Measurements from ENCODE around the gene WDR86.

The WDR86 gene

DNA sequence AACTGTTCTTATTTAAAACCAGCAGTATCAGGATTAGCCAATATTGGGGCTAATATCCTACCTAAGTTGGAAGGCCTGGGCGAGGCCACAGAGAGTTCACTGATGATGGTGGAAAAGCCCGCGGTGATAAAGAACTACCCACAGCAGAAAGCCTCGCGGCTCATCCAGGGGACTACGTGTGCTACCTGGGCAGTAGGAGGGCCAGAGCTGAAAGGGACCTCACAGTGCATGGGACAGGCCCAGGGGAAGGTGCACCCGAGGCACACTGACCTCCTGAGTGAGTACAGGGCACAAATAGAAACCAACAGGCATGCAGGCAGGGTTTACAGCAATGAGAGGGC is 1.4 kb downstream of the WDR86 start:
- DNase-seq (ENCODE audit: low read depth in 4 of 4, low spot score in 1 of 4) = no peak

DNA sequence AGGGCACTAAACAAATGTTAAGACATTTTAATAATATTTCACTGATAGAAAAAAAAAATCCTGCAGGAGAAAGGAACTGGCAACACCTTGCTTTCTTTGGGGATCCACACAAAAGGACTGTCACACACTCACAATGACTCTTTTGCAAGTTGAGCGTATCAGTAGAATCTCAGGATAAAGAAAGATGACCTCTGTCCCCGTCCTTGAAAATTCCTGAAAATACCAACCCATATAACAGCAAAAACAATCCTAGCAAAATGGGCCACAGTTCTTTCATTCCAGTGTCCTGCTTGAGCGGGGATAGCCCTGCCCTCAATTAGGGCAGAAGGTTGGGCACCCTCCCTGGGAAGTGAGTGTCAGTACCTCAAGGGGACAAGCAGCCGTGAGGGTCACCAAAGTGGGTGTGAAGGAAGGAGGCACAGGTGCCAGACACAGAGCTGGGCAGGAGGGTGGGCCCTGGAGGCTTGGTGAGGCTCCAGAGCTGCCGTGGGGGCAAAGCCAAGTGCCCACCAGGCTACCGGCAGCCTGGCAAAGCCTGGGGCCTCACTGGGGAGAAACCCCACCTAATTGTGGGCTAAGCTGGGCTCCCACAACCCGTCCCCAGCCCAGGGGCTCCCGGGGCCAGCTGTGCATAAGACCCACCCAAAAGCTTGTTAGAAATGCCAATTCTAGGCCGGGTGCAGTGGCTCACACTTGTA is 2.8 kb downstream of the WDR86 start:
- no peak for DNase-seq (ENCODE audit: low read depth in 4 of 4, low spot score in 1 of 4)

DNA sequence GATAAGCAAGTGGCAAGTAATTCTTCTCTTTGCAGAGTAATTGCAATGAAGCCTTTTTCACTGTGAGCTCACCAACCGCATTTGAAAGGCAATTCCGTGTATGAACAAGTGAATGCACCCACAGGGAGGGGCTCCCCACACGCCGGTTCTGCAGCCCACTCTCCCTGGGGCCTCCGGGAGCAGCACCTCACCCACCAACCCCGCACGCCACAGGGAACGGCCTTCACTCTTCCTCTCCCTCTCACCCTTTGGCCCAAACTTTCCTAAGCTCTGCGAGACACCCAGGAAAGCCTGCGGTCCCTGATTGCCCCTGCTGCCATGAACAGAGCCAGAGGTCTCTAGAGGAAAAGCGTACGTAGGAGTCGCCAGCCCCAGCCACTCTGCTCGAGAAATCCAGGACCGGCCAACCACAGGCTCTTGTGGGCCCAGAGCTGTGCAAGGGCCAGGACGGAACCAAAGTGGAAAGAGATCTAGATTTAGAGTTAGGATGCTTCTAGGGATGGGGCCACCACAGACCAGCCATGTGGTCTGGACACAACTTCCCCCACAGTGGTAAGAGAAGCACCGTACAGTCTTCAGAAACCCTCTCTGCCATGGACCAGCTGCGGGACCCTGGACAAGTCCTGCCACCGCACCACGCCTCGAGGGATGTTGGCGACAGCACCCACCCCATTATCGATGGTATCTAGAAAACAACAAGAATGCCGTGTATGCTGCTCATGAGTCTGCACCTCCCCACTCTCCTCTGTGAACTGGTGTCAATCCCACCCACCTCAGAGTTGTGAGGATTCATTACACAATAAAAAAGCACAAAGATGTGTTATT is 3.6 kb downstream of the WDR86 start:
- DNase-seq (ENCODE audit: low read depth in 4 of 4, low spot score in 1 of 4) = no peak

DNA sequence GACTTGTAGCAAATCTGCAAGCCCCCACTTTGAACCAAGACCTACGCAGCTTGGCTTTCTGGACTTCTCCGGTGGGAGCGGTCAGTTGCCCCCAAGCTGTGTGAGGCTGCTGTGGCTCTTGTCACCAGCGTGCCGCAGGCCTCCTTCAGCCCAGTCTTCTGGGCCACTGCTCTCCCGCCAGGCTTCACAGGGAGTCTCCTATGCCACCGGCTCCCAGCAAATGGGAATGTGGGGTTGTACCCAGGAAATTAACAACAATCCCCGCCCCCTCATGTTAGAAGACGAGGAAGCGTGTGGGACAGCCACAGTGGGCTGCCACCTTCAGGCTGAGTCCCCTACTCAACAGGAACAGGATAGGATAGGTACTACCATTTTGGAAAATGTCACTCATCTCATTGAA is 4.2 kb downstream of the WDR86 start:
- DNase-seq (ENCODE audit: low read depth in 4 of 4, low spot score in 1 of 4) = no peak

- no peak for DNase-seq (ENCODE audit: low read depth in 4 of 4, low spot score in 1 of 4)
These were observed 4.8 kb downstream of the WDR86 start for GRCh38 chr7:151405056-151405455.

- DNase-seq (ENCODE audit: low read depth in 4 of 4, low spot score in 1 of 4) = no peak
These were observed 5.4 kb downstream of the WDR86 start for GRCh38 chr7:151404216-151405011.

DNA sequence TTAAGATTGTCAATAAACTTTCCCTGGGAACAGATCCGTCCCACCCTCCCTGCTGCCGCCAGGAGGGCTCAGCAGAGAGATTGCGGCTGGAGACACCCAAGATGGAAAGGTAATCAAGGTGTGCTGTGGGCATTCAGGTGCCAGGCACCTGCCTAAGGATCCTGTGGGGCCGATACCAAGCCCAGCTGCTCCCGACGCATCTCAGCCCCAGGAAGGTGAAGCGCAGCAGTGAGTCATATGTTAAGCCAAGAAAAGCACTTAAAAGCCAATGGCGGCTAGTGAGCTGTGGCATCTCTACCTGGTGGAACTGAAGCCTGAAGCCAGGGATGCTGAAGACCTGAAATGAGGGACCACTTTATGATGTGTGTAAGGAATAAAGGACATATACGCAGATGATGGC is 6.1 kb downstream of the WDR86 start:
- DNase-seq (ENCODE audit: low read depth in 4 of 4, low spot score in 1 of 4) = no peak

DNA sequence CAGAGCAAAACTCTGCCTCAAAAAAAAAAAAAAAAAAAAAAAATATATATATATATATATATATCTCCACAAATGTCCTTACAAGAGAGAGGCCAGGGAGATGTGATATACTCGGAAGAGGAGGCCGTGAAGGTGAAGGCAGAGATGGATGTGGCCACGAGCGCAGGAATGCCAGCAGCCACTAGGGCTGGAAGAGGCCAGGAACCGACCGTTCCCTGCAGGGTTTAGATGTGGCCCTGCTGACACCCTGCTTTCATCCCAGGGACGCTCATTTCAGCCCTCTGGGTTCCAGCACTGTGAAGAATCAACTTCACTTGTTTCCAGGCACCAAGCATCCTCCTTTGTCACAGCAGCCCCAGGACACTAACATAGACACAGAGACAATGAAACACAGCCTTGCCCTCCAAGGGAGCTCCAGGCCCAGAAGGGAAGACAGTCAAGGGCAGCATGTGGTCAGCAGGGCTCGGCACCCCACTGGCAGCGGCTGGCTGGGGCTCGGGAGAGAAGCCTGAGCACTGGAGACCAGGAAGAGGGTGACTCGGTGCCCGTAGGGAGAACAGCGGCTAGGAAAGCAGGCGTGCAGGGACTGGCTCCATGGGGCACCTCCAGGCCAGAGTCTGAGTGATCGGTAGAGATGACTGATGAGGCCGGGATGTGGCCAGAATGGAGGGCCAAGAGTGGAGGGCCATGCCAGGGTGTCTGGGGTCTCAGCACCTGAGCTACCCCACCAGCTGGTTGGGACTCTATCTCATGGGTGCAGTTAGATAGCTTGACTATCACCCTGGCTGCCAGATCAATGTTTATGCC is 7.6 kb downstream of the WDR86 start:
- DNase-seq (ENCODE audit: low read depth in 4 of 4, low spot score in 1 of 4) = no peak

- no peak for DNase-seq (ENCODE audit: low read depth in 4 of 4, low spot score in 1 of 4)
These were observed 9.1 kb downstream of the WDR86 start for GRCh38 chr7:151400626-151401315.

DNA sequence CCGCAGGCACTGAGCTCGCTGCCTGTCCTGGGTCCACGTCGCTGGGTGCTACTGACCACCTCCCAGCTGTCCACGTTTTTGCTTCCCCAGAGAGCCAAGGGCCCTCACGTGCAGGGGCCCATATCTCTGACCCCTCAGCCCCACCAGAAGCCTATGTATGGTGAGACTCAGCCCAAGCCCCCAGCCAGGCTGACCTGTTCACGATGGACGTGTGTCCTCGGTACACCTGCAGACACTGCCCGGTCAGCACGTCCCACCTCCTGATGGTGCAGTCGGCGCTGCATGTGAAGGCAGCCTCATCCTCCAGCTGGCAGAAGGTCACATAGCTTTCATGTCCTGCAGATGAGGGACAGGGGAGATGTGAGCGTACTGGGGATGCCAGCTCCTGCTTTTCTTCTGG is 9.9 kb downstream of the WDR86 start:
- DNase-seq (ENCODE audit: low read depth in 4 of 4, low spot score in 1 of 4) = no peak

DNA sequence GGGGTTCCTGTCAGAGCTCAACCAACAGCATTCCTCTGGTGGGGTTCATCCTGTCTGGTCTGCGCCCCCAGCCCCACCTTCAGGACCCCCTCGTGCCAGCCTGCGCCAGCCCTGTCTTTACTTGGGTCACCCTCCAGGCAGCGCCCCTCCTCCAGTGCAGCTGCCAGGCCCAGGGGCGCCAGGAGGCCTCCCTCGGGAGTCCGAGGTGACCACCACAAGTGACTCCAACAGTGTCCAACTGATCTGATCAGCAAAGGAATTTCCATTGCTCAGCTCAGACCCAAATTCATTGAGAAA is 10.6 kb downstream of the WDR86 start:
- DNase-seq (ENCODE audit: low read depth in 4 of 4, low spot score in 1 of 4) = no peak

DNA sequence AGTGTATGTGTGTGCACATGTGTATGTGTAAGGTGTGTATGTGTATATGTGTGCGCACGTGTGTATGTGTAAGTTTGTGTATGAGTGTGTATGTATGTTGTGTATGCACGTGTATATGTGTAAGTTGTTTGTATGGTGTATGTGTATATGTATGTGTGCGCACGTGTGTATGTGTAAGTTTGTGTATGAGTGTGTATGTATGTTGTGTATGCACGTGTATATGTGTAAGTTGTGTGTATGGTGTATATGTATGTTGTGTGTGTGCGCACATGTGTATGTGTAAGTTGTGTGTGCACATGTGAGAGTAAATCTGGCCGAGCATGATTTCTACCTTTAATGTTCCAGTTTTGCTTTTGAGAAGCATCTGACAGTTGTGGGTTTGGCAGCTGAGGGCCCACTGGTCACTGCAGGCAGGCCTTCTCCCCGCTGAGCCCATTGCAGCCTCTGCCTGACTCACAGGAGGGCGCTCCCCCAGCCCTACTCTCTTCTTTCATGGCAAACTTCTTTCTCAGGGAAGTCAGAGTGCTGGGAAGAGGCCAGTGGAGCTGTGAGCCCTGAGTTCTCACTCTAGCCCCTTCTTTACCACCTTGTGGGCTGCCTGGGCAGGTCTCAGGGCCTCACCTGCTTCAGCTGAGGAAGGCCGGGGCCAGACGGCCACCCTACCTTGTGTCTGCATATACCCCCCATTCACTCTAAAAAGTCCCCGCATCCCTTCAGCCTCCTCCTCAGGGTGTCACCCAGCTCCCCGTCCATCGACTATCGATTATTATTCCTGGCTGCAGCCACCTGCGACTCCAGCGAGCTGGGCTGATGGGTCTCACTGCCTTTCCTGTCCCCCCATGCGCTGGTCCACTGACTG is 11.2 kb downstream of the WDR86 start:
- no peak for DNase-seq (ENCODE audit: low read depth in 4 of 4, low spot score in 1 of 4)

DNA sequence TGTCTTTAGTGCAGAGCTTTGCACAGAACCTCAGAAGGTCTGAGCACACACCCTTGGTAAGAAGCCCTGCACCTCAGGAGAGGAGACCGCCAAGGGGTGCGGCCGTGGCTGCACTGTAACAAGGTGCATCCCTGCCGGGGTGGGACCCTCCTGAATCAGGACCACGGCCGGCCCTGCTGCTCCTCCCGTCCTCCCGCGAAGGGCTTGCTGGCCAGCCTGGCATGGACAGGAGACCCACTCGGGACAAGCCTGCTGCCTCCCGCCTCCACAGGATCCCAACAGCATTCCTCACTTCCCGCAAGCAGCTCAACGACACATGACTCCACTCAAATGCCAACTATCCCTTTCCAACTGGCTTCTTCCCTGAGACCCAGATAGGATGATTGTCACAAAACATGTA is 12.8 kb downstream of the WDR86 start:
- no peak for DNase-seq (ENCODE audit: low read depth in 4 of 4, low spot score in 1 of 4)

DNA sequence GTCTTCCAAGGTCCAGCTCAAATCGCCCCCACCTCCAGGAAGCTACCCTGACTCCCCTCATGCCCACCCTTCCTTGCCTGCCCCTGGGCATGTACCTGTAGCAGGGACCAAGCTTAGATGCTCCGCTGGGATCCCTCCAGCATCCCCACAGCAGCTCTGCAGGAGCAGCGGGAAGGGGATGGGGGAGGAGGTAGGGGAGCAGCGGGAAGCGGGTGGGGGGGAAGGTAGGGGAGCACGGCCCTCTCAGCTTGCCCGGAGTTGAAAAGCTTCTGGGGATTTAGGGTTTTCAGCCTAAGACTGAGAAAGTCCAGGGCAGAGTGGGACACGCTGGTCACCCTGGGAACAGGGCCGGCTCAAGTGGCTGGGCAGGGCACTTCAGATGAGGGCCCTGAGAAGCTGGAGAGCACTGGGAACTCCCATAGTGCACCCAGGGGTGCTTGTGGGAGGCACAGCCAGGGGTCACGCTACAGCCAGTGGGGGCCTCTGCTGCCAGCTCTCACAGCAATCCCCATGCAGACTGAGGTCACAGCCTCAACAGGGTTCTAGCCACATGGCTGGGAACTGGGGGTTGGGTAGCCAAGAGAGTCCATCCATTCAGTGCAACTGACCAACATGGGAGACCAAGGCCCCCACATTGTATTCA is 13.4 kb downstream of the WDR86 start:
- no peak for DNase-seq (ENCODE audit: low read depth in 4 of 4, low spot score in 1 of 4)

- DNase-seq (ENCODE audit: low read depth in 4 of 4, low spot score in 1 of 4) = no peak
These were observed 14.8 kb downstream of the WDR86 start for GRCh38 chr7:151395036-151395367.

GRCh38 chr7:151394076-151395035 is 15.5 kb downstream of the WDR86 start:
- no peak for DNase-seq (ENCODE audit: low read depth in 4 of 4, low spot score in 1 of 4)

- no peak for DNase-seq (ENCODE audit: low read depth in 4 of 4, low spot score in 1 of 4)
These were observed 16.5 kb downstream of the WDR86 start for GRCh38 chr7:151393031-151393977.
